Panc1 (cell line): ENCODE data around the gene PDZD4. TPM values are rescaled to one million over a fixed set of nuclear protein-coding genes. Genes with fewer than 3 reads are reported as not detected.

ENCODE experiments used
- ATAC-seq: fragments of 200-7000 bp; cut with Tn5 transposase; 2 replicates; pipeline ENCODE4 v1.9.1; 2020; ENCODE audit warnings: mild to moderate bottlenecking, moderate library complexity
- BruUV-seq: library from RNA; stranded (reverse); fragments of 400-500 nt; replicated peaks from 2 replicates; lab custom pipeline; 2021; lab: Mats Ljungman, UMichigan
- CTCF ChIA-PET: fragments of 300-600 bp; sonication (Branson Sonifier 250); formaldehyde crosslinking; loops from one replicate; lab custom pipeline; 2022; ENCODE audit warnings: antibody characterized with exemption; lab: Charles Lee
- POLR2A ChIA-PET: fragments of 300-600 bp; sonication (Branson Sonifier 250); formaldehyde crosslinking; loops from one replicate; lab custom pipeline; 2022; ENCODE audit warnings: antibody characterized with exemption; lab: Charles Lee
- DNase-seq: peaks from one replicate; pipeline ENCODE4 v3.0.0-alpha.2; 2010; ENCODE audit warnings: low read depth, low spot score
- H3K27ac ChIP-seq: 2 replicates; pipeline ENCODE4 v1.5.1; 2011; ENCODE audit warnings: mild to moderate bottlenecking, low read length, inconsistent platforms
- H3K27me3 ChIP-seq: fragments of 200-500 bp; sonication (Bioruptor generic); 2 replicates; pipeline ENCODE4 v1.6.0; 2014; ENCODE audit warnings: low read length, inconsistent platforms; ENCODE audit not compliant: control insufficient read depth, insufficient read depth
- H3K36me3 ChIP-seq: fragments of 200-500 bp; sonication (Bioruptor generic); 2 replicates; pipeline ENCODE4 v1.5.1; 2014; ENCODE audit warnings: inconsistent platforms, mild to moderate bottlenecking, low read length, moderate library complexity; ENCODE audit not compliant: control insufficient read depth, insufficient read depth
- H3K4me1 ChIP-seq: 2 replicates; pipeline ENCODE4 v1.5.1; 2011; ENCODE audit warnings: inconsistent platforms, mild to moderate bottlenecking, low read length, moderate library complexity; ENCODE audit not compliant: control insufficient read depth, insufficient read depth
- H3K4me3 ChIP-seq, 2 experiments: 2 replicates each; pipeline ENCODE4 v1.5.1; 2011 to 2012; ENCODE audit warnings: low read depth in 2 of 2, low read length in 2 of 2, mild to moderate bottlenecking in 2 of 2, inconsistent platforms in 1 of 2, moderate library complexity in 1 of 2
- H3K9me3 ChIP-seq: fragments of 200-500 bp; sonication (Bioruptor generic); 2 replicates; pipeline ENCODE4 v1.5.1; 2014; ENCODE audit warnings: low read depth, mild to moderate bottlenecking, inconsistent platforms, low read length, moderate library complexity; ENCODE audit not compliant: control insufficient read depth, insufficient read depth
- CTCF ChIP-seq: fragments of 450-650 bp; IDR thresholded peaks from 2 replicates; pipeline ENCODE4 v1.5.1; 2017; ENCODE audit warnings: mild to moderate bottlenecking
- POLR2AphosphoS5 ChIP-seq: IDR thresholded peaks from 2 replicates; pipeline ENCODE4 v1.6.1; 2012; ENCODE audit warnings: mild to moderate bottlenecking, low read depth, low read length, moderate library complexity
- REST ChIP-seq, 2 experiments: IDR thresholded peaks; 2 replicates each; pipeline ENCODE4 v1.6.1; 2011 to 2012; ENCODE audit warnings: low read depth in 2 of 2, control low read depth in 1 of 2, low read length in 1 of 2, mild to moderate bottlenecking in 1 of 2, moderate library complexity in 1 of 2; ENCODE audit not compliant: insufficient read depth in 1 of 2
- SIN3A ChIP-seq: IDR thresholded peaks from 2 replicates; pipeline ENCODE4 v1.6.1; 2012; ENCODE audit warnings: low read depth, mild to moderate bottlenecking, low read length, moderate library complexity, borderline replicate concordance; ENCODE audit not compliant: insufficient read depth
- TCF7L2 ChIP-seq: IDR thresholded peaks from 2 replicates; pipeline ENCODE4 v1.6.1; 2011; ENCODE audit warnings: mild to moderate bottlenecking, low read depth, low read length, inconsistent platforms
- in situ Hi-C: cut with HindIII; loops from 2 replicates; pipeline ENCODE4 v1.10.0; 2016; ENCODE audit warnings: low sequenced_read_pairs, low pct_unique_long_range_greater_than_20kb
- intact Hi-C: fragments of 100-400 bp; cut with micrococcal nuclease; formaldehyde crosslinking; loops from one replicate; pipeline ENCODE4 v1.10.0; 2022; ENCODE audit not compliant: unreplicated experiment
- total RNA-seq: library from RNA; stranded (reverse); gene quantifications from one replicate; pipeline ENCODE4 v1.2.1, GENCODE V29; 2021; ENCODE audit not compliant: unreplicated experiment

The PDZD4 gene
- total RNA-seq, 1 experiment from 2014 or later = 37.2 TPM

- Histone ChIP-seq H3K9me3 (no peaks in the 10 kb centered on the region), H3K27me3 (no peaks in the 10 kb centered on the region), H3K27ac (peak overlapping the region; percentile 83), H3K4me1 (peaks cover 10% of the 10 kb centered on the region; the same call in 1 of the 2 replicates), H3K4me3 (peak overlapping the region; percentile 55 to 67), H3K36me3 (no peaks in the 10 kb centered on the region)
- intact Hi-C loops = no loop called here
- ATAC-seq = no peak
- CTCF ChIA-PET = no interaction called here
- BruUV-seq = no TSS peak
- in situ Hi-C loops = no loop called here
- no peak for TF ChIP-seq SIN3A
- TF ChIP-seq CTCF = no peak
- no peak for DNase-seq
- POLR2A ChIA-PET = no interaction called here
These were observed 2.4 kb downstream of the PDZD4 start for GRCh38 chrX:153827903-153828302.

- Histone ChIP-seq H3K36me3 (no peaks in the 10 kb centered on the region), H3K4me3 (no peak overlapping the region), H3K27me3 (no peaks in the 10 kb centered on the region), H3K9me3 (no peaks in the 10 kb centered on the region), H3K27ac (no peak overlapping the region), H3K4me1 (peaks cover 18% of the 10 kb centered on the region)
- CTCF ChIA-PET = interaction anchor here (0.6 kb wide), 1 partner anchor 48 kb away, joined by 9 read pairs; no protein-coding TSS in a partner anchor
- in situ Hi-C loops (no loop called here), intact Hi-C loops (no loop called here)
- TF ChIP-seq SIN3A (no peak), REST (IDR thresholded peaks at IDR 0.05; ENCODE audit: insufficient read depth in 1 of 2, low read depth in 2 of 2, low read length in 1 of 2) (no peak), POLR2AphosphoS5 (no peak), TCF7L2 (no peak), CTCF (no peak)
- POLR2A ChIA-PET = no interaction called here
- BruUV-seq = TSS peak; percentile 61
- ATAC-seq (no peak), DNase-seq (no peak)
These were observed 3.3 kb downstream of the PDZD4 start for GRCh38 chrX:153827016-153827415.
